HL-60/S4 (cell line): ENCODE results near the gene DIP2A.

Source experiments
- in situ Hi-C: fragments of 300-500 bp; cut with MboI; formaldehyde crosslinking; loops from 2 replicates; pipeline ENCODE4 v1.14.3; 2022; ENCODE audit warnings: low sequenced_read_pairs

Gene DIP2A

GRCh38 chr21:46480466-46480865 is 21.8 kb downstream of the DIP2A start:
- in situ Hi-C loops, result no loop called here

- in situ Hi-C loops, result no loop called here
These were observed 23.6 kb downstream of the DIP2A start for GRCh38 chr21:46482225-46482845.

DNA sequence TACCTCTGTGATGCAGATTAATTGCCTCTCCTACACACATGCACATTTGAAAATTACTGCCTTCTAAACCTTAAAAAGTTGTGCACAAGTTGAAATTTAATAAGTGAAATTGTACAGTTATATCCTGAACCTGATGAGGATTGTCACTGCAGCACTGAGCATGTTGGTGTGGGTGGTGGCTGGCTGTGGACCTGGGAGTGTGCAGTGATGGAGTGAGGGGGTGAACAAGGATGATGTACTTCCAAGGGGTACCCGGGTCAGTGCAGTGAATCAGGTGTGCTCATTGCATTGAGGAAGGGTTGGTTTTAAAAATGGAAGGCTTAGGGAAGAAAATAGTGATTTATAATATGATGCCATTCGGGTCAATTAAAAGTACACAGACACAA is 24.1 kb downstream of the DIP2A start:
- in situ Hi-C loops, result no loop called here

- in situ Hi-C loops, result no loop called here
These were observed 24.9 kb downstream of the DIP2A start for GRCh38 chr21:46483300-46484295.

GRCh38 chr21:46486481-46487126 is 27.9 kb downstream of the DIP2A start:
- in situ Hi-C loops, result no loop called here

GRCh38 chr21:46489162-46489663 is 30.5 kb downstream of the DIP2A start:
- in situ Hi-C loops, result no loop called here

- in situ Hi-C loops, result no loop called here
These were observed 31.1 kb downstream of the DIP2A start for GRCh38 chr21:46489800-46490199.

GRCh38 chr21:46491553-46491952 is 32.9 kb downstream of the DIP2A start:
- in situ Hi-C loops, result no loop called here

DNA sequence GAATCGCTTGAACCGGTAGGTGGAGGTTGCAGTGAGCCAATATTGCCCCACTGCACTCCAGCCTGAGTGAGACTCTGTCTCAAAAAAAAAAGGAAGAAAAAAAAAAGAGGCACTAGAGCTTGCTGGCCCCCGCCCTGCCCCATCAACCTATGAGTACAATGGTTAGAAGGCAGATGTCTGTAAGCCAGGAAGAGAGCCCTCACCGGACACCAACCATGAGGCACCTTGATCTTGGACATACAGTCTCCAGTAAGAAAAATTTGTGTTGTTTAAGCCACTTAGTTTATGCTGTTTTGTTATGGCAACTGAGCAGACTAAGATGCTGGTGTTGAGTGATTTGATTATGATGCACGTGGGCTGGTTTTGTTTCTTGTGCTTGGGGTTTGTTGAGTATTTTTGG is 34.2 kb downstream of the DIP2A start:
- in situ Hi-C loops, result no loop called here

DNA sequence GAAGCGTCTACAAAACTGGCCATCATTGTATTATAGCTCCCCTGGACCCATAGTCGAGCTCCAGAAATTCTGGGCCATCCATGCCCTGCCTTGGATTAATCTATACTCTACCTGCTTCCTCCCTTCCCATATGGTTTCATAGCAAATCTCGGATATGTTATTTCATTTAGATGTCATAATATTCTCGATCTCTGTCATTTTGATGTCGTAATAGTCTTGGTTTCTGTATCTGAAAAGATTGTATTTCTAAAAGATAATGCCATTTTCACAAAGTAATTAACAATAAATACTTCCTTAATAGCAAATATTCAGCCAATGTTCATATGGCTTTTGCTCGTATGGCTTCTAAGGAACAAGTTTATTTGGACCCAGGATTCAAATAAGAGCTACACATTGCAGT is 35.1 kb downstream of the DIP2A start:
- in situ Hi-C loops, result no loop called here

DNA sequence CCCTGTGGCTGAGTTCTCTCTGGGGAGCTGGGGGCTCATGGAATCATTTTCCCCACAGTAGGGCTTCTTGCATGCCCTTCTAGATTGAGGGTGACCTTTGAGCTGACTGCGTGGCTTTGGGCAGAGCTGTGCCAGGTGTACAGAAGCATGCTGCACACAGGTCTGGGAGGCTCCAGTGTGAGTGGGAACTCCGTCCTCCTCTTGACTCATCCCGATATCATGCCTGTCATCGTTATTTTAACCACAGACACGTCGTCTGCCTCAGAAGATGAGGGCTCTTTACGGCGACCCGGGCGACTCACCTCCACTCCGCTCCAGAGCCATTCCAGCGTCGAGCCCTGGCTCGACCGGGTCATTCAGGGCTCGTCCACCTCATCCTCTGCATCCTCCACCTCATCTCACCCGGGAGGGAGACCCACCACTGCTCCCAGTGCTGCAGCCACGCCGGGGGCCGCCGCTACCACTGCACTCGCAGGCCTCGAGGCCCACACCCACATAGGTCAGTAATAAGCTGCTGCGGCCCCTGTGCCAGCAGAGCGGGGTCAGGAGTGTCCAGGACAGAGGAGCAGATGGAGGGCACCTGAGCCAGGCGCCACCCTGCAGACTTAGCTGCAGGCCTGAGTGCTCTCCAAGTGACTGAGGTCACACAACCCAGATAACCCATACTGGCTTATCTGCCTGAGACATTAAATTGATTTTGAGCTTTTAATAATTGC is 39.8 kb downstream of the DIP2A start:
- in situ Hi-C loops, result no loop called here

DNA sequence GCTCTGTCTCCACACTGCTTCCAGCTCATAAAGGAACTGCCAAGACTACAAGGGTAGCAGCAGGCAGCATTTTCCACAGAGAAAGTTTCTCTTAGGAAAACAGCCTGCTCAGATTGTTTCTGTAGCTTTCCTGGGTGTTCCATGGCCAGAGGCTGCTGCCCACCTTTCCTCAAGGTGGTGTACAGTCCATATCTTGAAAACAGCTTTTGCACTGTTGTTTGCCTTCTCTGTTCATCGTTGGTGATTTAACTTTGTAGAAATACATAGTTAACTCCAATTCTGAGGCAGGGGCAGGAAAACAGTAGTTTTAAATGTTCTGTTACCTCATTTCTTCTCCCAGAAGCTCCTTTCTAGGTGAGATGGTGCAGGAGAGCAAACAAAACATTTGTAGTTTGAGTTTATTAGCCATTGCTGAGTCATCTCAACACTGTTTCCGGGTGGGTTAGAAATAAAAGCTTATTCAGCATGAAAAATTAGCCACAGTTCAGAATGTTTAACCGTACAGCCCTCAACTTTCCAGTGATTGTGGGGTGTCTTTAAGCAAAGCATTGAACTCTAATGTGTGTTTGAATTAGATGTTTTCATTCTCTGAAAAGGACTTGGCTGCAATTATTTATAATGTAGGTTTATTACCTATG is 41.7 kb downstream of the DIP2A start:
- in situ Hi-C loops, result no loop called here

- in situ Hi-C loops, result no loop called here
These were observed 45.3 kb downstream of the DIP2A start for GRCh38 chr21:46503922-46504550.

GRCh38 chr21:46504666-46505065 is 46.0 kb downstream of the DIP2A start:
- in situ Hi-C loops, result no loop called here

DNA sequence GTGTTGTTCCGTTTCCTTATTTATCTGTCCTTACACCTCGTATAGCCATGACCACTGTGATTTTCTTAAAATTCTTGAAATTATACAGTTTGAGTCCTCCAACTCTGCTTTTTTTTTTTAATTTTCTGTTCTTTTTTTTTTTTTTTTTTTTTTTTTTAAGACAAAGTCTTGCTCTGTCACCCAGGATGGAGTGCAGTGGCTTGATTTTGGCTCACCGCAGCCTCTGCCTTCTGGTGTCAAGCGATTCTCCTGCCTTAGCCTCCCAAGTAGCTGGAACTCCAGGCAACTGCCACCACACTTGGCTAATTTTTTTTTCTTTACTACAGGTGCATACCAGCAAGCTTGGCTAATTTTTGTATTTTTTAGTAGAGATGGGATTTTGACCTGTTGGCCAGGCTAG is 48.9 kb downstream of the DIP2A start:
- in situ Hi-C loops, result no loop called here

- in situ Hi-C loops, result no loop called here
These were observed 51.2 kb downstream of the DIP2A start for GRCh38 chr21:46509741-46510502.

GRCh38 chr21:46515109-46515508 is 56.4 kb downstream of the DIP2A start:
- in situ Hi-C loops, result no loop called here

DNA sequence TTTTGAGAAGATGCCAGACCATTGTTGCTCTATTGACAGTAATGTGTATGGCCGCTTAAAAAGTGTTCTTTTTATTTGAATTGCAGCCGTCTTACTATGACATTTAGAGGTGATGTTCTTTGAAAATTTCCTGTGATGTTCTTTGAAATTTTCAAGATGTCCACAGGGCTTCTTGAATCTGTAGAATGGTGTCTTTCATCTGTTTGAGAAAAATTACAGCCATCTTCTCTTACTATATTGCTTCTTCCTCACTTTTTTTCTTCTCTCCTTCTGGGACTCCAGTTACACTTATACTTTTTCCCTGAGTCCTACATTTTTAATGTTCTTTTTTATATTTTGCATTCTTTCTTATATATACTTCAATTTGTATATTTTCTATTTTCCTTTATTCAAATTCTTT is 57.4 kb downstream of the DIP2A start:
- in situ Hi-C loops, result no loop called here

GRCh38 chr21:46517361-46517760 is 58.7 kb downstream of the DIP2A start:
- in situ Hi-C loops, result no loop called here
